H1 (cell line): ENCODE results near the gene USP17L24.
"Not testable (repeated sequence)": the region's sequence is repeated elsewhere in the genome, so short reads cannot be mapped to it uniquely, and the experiment has no call there.

Experiments
- CEBPB ChIP-seq: IDR thresholded peaks from 2 replicates; pipeline ENCODE4 v1.6.1; 2012; ENCODE audit warnings: low read depth, low read length
- EP300 ChIP-seq, 2 experiments: IDR thresholded peaks; 1 replicate in 1 of 2; 2 replicates in 1 of 2; pipeline ENCODE4 v1.6.1; 2011 to 2012; ENCODE audit warnings: low read depth in 2 of 2, low read length in 2 of 2, mild to moderate bottlenecking in 2 of 2, borderline replicate concordance in 1 of 2, inconsistent platforms in 1 of 2, moderate library complexity in 1 of 2
- KDM1A ChIP-seq: fragments of 200-600, 300-600 bp; sonication (generic); IDR thresholded peaks from 2 replicates; pipeline ENCODE4 v1.7.1; 2016; ENCODE audit warnings: mild to moderate bottlenecking, low read length, borderline replicate concordance
- NRF1 ChIP-seq: IDR thresholded peaks from 2 replicates; pipeline ENCODE4 v1.6.1; 2011; ENCODE audit warnings: mild to moderate bottlenecking, low read depth, low read length, improper control_type of control experiment
- RFX5 ChIP-seq: IDR thresholded peaks from 2 replicates; pipeline ENCODE4 v1.6.1; 2011; ENCODE audit warnings: low read depth, low read length, improper control_type of control experiment, borderline replicate concordance
- ZNF274 ChIP-seq: IDR thresholded peaks from 2 replicates; pipeline ENCODE4 v1.7.0; 2012; ENCODE audit warnings: low read length, borderline replicate concordance; ENCODE audit errors: extremely low read depth

GRCh38 chr4:9339103-9339502, 14.1 kb downstream of the USP17L24 start, which contains the start of gene USP17L5:
- TF ChIP-seq CEBPB; RFX5; KDM1A; EP300 (IDR thresholded peaks at IDR 0.05; ENCODE audit: borderline replicate concordance in 1 of 2, low read depth in 2 of 2, low read length in 2 of 2); ZNF274; NRF1: not testable (repeated sequence)
